ENCODE data around the gene NUF2. TPM values are rescaled to one million over a fixed set of nuclear protein-coding genes. Genes with fewer than 3 reads are reported as not detected.

NUF2 gene
- total RNA-seq, 1 donor from 2014 or later: 2.0 TPM

- H3K9me3 ChIP-seq: no peaks in the 10 kb centered on the region
- DNase-seq (ENCODE audit: extremely low spot score in 2 of 2): no peak
- no peaks in the 10 kb centered on the region for H3K36me3 ChIP-seq
- intact Hi-C loops (cut with DNase I): no loop called here
- no peak for TF ChIP-seq POLR2A (IDR thresholded peaks at IDR 0.05)
- no peak for TF ChIP-seq POLR2AphosphoS5 (IDR thresholded peaks at IDR 0.05; ENCODE audit: insufficient read depth in 1 of 2, low read depth in 1 of 2)
- TF ChIP-seq, protein P1, sequence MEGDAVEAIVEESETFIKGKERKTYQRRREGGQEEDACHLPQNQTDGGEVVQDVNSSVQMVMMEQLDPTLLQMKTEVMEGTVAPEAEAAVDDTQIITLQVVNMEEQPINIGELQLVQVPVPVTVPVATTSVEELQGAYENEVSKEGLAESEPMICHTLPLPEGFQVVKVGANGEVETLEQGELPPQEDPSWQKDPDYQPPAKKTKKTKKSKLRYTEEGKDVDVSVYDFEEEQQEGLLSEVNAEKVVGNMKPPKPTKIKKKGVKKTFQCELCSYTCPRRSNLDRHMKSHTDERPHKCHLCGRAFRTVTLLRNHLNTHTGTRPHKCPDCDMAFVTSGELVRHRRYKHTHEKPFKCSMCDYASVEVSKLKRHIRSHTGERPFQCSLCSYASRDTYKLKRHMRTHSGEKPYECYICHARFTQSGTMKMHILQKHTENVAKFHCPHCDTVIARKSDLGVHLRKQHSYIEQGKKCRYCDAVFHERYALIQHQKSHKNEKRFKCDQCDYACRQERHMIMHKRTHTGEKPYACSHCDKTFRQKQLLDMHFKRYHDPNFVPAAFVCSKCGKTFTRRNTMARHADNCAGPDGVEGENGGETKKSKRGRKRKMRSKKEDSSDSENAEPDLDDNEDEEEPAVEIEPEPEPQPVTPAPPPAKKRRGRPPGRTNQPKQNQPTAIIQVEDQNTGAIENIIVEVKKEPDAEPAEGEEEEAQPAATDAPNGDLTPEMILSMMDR (IDR thresholded peaks at IDR 0.05): no peak
- no peak overlapping the region for H3K4me3 ChIP-seq
- H3K27ac ChIP-seq: no peak overlapping the region
- no peaks in the 10 kb centered on the region for H3K27me3 ChIP-seq
- H3K4me1 ChIP-seq: no peaks in the 10 kb centered on the region
Observed at GRCh38 chr1:163401211-163401610, 79.5 kb downstream of the NUF2 start.

Other genes with a start within 250 kb of the NUF2 start
- 94.0 TPM for gene RGS5, start 119.0 kb upstream of the NUF2 start, total RNA-seq